HG02798 (cell line): Measurements from ENCODE around the gene LMO1.

Source experiments
- ATAC-seq: cut with Tn5 transposase; IDR thresholded peaks from one replicate; pipeline ENCODE4 v1.9.1; 2021; ENCODE audit warnings: mild to moderate bottlenecking; ENCODE audit not compliant: unreplicated experiment, poor library complexity

Gene LMO1

DNA sequence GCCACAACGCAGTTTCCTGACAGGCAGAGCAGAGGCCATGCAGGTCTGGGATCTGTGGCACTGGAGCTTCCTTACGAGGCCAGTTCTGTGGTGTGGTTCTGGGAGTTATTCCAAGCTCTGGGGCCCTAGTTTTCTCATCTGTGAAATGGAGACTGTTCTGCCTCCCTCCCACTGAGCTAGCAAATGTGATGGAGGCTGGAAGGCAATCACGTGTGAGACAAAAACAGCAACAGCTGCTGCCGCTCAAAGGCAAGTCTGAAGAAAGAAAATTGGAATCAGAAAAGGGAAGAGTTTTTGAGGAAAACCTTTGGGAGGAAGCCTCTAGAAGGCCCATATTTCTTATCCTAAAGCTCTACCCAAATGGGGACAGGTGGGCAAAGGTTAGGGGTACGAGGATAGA, 86.5 kb downstream of the LMO1 start:
- no peak for ATAC-seq
